HG03520 (cell line): ENCODE results near the gene ZNF407.
"Not testable (repeated sequence)": the region's sequence is repeated elsewhere in the genome, so short reads cannot be mapped to it uniquely, and the experiment has no call there.

Source experiments
- ATAC-seq: cut with Tn5 transposase; IDR thresholded peaks from one replicate; pipeline ENCODE4 v1.9.1; 2021; ENCODE audit warnings: mild to moderate bottlenecking, moderate library complexity; ENCODE audit not compliant: unreplicated experiment

The ZNF407 gene

GRCh38 chr18:75081486-75081885, 483.8 kb downstream of the ZNF407 start:
- ATAC-seq: no peak

GRCh38 chr18:75083131-75083530, 485.5 kb downstream of the ZNF407 start:
- no peak for ATAC-seq

GRCh38 chr18:75083761-75084160, 486.1 kb downstream of the ZNF407 start:
- no peak for ATAC-seq

GRCh38 chr18:75085676-75086075, 488.0 kb downstream of the ZNF407 start:
- ATAC-seq: not testable (repeated sequence)

- ATAC-seq: no peak
These were observed 488.9 kb downstream of the ZNF407 start for GRCh38 chr18:75086494-75087034.

- no peak for ATAC-seq
These were observed 489.7 kb downstream of the ZNF407 start for GRCh38 chr18:75087119-75088020.

GRCh38 chr18:75088021-75088506, 490.4 kb downstream of the ZNF407 start:
- ATAC-seq: no peak

- ATAC-seq: no peak
These were observed 491.0 kb downstream of the ZNF407 start for GRCh38 chr18:75088622-75089211.

- no peak for ATAC-seq
These were observed 492.2 kb downstream of the ZNF407 start for GRCh38 chr18:75089748-75090327.

- ATAC-seq: no peak
These were observed 492.7 kb downstream of the ZNF407 start for GRCh38 chr18:75090336-75090735.

GRCh38 chr18:75097491-75098225, 500.0 kb downstream of the ZNF407 start:
- no peak for ATAC-seq

- no peak for ATAC-seq
These were observed 503.4 kb downstream of the ZNF407 start for GRCh38 chr18:75100832-75101630.

- no peak for ATAC-seq
These were observed 504.2 kb downstream of the ZNF407 start for GRCh38 chr18:75101916-75102315.

GRCh38 chr18:75104029-75104428, 506.4 kb downstream of the ZNF407 start:
- not testable (repeated sequence) for ATAC-seq

- no peak for ATAC-seq
These were observed 506.8 kb downstream of the ZNF407 start for GRCh38 chr18:75104483-75104882.

GRCh38 chr18:75105551-75106254, 508.0 kb downstream of the ZNF407 start:
- ATAC-seq: no peak

- ATAC-seq: no peak
These were observed 509.1 kb downstream of the ZNF407 start for GRCh38 chr18:75106746-75107145.

- ATAC-seq: no peak
These were observed 509.7 kb downstream of the ZNF407 start for GRCh38 chr18:75107196-75107930.

GRCh38 chr18:75107931-75108276, 510.2 kb downstream of the ZNF407 start:
- no peak for ATAC-seq
